Thymus (tissue), 11 donors: ENCODE data around the gene ST6GALNAC6. TPM values are rescaled to one million over a fixed set of nuclear protein-coding genes. Genes with fewer than 3 reads are reported as not detected.

ENCODE experiments used
- DNase-seq, 9 donors: peaks; one replicate each; pipeline ENCODE4 v3.0.0-alpha.2; 2013; ENCODE audit warnings: low spot score in 9 of 9, low read depth in 6 of 9, missing footprints in 1 of 9
- H3K27ac ChIP-seq, 2 donors: one replicate each; pipeline ENCODE4 v1.5.1; 2013; ENCODE audit warnings: control low read depth in 1 of 2, low read depth in 1 of 2, low read length in 1 of 2, mild to moderate bottlenecking in 1 of 2, moderate library complexity in 1 of 2
- H3K27me3 ChIP-seq, 2 donors: one replicate each; pipeline ENCODE4 v1.5.1; 2013; ENCODE audit warnings: low read length in 1 of 2; ENCODE audit not compliant: control insufficient read depth in 2 of 2, insufficient read depth in 1 of 2
- H3K36me3 ChIP-seq, 2 donors: one replicate each; pipeline ENCODE4 v1.5.1; 2013; ENCODE audit warnings: low read length in 1 of 2, mild to moderate bottlenecking in 1 of 2, moderate library complexity in 1 of 2; ENCODE audit not compliant: control insufficient read depth in 2 of 2, insufficient read depth in 2 of 2
- H3K4me1 ChIP-seq, 2 donors: one replicate each; pipeline ENCODE4 v1.5.1; 2013; ENCODE audit warnings: low read length in 2 of 2; ENCODE audit not compliant: control insufficient read depth in 2 of 2, insufficient read depth in 2 of 2
- H3K4me3 ChIP-seq, 2 donors: one replicate each; pipeline ENCODE4 v1.5.1; 2013; ENCODE audit warnings: low read length in 2 of 2, control low read depth in 1 of 2, mild to moderate bottlenecking in 1 of 2
- H3K9me3 ChIP-seq, 2 donors: one replicate each; pipeline ENCODE4 v1.5.1; 2013; ENCODE audit warnings: low read length in 1 of 2, mild to moderate bottlenecking in 1 of 2; ENCODE audit not compliant: control insufficient read depth in 2 of 2, insufficient read depth in 1 of 2
- WGBS: extraction: QIAGEN DNeasy Blood & Tissue Kit; methylation state at CpG from one replicate; pipeline ENCODE4 v1.1.7; 2013; 5-methylcytosine and 5-hydroxymethylcytosine counted together
- polyA plus RNA-seq: library from polyadenylated mRNA; stranded (reverse); fragments of 200-250 nt; gene quantifications from one replicate; pipeline ENCODE4 v1.2.3, GENCODE V29; 2013
- total RNA-seq: library from RNA; stranded (reverse); fragments of 120-200 nt; gene quantifications from one replicate; pipeline ENCODE4 v1.2.4, GENCODE V29; 2013
- donor health status: healthy.

The ST6GALNAC6 gene
- total and polyA plus RNA-seq, 2 donors, result 16.2 to 42.8 TPM

DNA sequence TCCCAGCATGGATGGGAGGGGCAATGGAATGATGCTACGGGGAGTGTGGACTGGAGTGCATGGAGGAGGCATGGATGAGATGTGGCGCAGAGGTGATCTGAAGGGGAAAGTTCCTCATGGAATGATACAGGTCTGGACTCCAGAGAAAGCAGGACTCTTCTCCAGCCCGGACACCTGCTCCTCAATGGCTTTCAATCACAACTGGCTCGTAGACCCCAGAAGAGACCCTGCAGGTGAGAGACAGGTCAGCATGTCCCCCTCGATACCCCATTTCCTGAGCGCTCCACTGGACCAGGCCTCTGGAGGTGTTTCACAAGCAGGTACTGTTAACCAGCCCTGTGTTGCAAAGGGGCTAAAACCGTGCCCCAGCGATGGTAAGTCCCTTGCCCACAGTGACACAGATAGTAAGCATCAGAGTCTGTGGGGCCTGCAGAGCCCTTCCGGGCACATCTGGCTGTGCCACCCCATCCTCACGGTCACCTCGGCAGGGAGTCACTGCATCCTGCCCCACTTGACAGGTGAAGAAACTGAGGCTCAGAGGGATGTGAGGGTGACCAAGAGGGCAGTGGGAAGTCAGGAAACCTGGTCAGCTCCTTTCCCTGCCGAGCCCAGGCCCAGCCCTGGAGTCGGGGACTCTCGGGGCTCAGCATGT is 43.7 kb upstream of the ST6GALNAC6 start:
- Histone ChIP-seq H3K27me3 (no peaks in the 10 kb centered on the region), H3K27ac (peak overlapping the region in 1 of 2 donors; percentile 50), H3K9me3 (peaks cover 0 to 10% of the 10 kb centered on the region in 2 donors), H3K4me3 (no peak overlapping the region), H3K4me1 (peaks cover 1 to 52% of the 10 kb centered on the region in 2 donors), H3K36me3 (peaks cover 74 to 85% of the 10 kb centered on the region in 2 donors)
- 89% methylated on average over 14 of the region's 14 CpGs for WGBS
- no peak for DNase-seq

- Histone ChIP-seq H3K27me3 (no peaks in the 10 kb centered on the region), H3K4me1 (peaks cover 6 to 51% of the 10 kb centered on the region in 2 donors), H3K27ac (no peak overlapping the region), H3K9me3 (peaks cover 0 to 10% of the 10 kb centered on the region in 2 donors), H3K36me3 (peaks cover 66 to 79% of the 10 kb centered on the region in 2 donors), H3K4me3 (no peak overlapping the region)
- DNase-seq, result peak in 2 of 9 donors; percentile 56 to 62
- 85% methylated on average over 18 of the region's 18 CpGs for WGBS
These were observed 43.0 kb upstream of the ST6GALNAC6 start for GRCh38 chr9:127942216-127943010.

- Histone ChIP-seq H3K27ac (no peak overlapping the region), H3K4me3 (no peak overlapping the region), H3K4me1 (peaks cover 9 to 51% of the 10 kb centered on the region in 2 donors), H3K36me3 (peaks cover 63 to 74% of the 10 kb centered on the region in 2 donors), H3K9me3 (peaks cover 0 to 10% of the 10 kb centered on the region in 2 donors), H3K27me3 (no peaks in the 10 kb centered on the region)
- 94% methylated on average over 3 of the region's 3 CpGs for WGBS
- no peak for DNase-seq
These were observed 42.5 kb upstream of the ST6GALNAC6 start for GRCh38 chr9:127941961-127942215.

DNA sequence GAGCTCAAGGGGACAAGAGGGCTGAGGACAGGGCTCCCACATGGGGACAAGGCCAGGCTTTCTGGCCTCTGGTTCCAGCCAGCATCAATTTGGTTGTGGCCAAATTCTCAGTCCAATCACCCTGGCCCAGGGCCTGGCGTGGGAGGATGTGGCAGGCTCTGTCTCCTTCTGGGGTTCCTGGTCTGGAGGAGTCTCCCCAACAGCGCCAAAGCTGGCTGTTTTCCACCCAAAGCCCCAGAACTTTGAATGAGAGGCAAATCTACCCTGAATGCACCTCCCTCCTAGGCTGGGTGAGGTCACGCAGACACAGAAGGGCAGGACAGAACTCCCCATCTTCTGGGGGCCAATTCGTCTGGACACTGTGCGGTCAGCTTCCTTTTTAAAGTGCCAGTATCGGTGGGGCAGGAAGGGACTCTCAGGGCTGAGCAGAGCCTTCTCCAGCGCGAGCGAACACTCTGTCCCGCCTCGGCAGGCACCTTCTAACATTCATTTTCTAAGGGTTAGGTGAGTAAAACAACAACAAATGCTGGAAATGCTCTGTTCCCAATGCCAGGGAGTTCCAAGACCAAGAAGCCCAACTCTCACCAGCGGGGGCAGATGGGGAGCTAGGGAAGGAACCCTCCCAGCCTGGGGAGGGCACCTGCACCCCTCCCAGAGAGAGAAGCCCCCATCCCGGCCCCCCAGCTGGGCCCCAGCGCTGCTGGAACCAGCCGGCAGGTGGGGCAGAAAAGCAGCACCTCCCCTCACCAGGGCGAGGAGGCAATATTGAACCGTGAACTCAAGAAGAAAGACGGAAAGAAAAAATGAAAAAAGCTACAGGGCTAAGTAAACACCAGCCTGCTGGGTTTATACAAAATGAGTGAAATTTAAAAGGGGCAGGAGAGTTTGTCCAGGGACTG is 41.9 kb upstream of the ST6GALNAC6 start:
- peaks cover 0 to 7% of the 10 kb centered on the region in 2 donors for H3K9me3 ChIP-seq
- DNase-seq, result no peak
- no peak overlapping the region for H3K4me3 ChIP-seq
- H3K36me3 ChIP-seq, result peaks cover 57 to 68% of the 10 kb centered on the region in 2 donors
- H3K4me1 ChIP-seq, result peaks cover 15 to 51% of the 10 kb centered on the region in 2 donors
- WGBS, result 94% methylated on average over 18 of the region's 18 CpGs
- H3K27ac ChIP-seq, result no peak overlapping the region
- H3K27me3 ChIP-seq, result no peaks in the 10 kb centered on the region

- DNase-seq, result no peak
- Histone ChIP-seq H3K9me3 (peaks cover 0 to 6% of the 10 kb centered on the region in 2 donors), H3K4me1 (peaks cover 20 to 56% of the 10 kb centered on the region in 2 donors), H3K36me3 (peaks cover 50 to 66% of the 10 kb centered on the region in 2 donors), H3K27me3 (no peaks in the 10 kb centered on the region), H3K4me3 (no peak overlapping the region), H3K27ac (no peak overlapping the region)
- WGBS, result 97% methylated on average over 4 of the region's 4 CpGs
These were observed 41.2 kb upstream of the ST6GALNAC6 start for GRCh38 chr9:127940593-127940992.

GRCh38 chr9:127938298-127938690 is 38.9 kb upstream of the ST6GALNAC6 start:
- Histone ChIP-seq H3K27me3 (no peaks in the 10 kb centered on the region), H3K4me1 (peaks cover 20 to 49% of the 10 kb centered on the region in 2 donors), H3K36me3 (peaks cover 33 to 54% of the 10 kb centered on the region in 2 donors), H3K9me3 (peaks cover 0 to 5% of the 10 kb centered on the region in 2 donors), H3K4me3 (peak overlapping the region in 1 of 2 donors; percentile 64), H3K27ac (peak overlapping the region; percentile 59 to 81)
- no peak for DNase-seq
- WGBS, result 85% methylated on average over 25 of the region's 25 CpGs

GRCh38 chr9:127937388-127938297 is 38.2 kb upstream of the ST6GALNAC6 start, which contains the start of gene DPM2:
DPM2 (minus strand) TSS chr9:127937854; CDS start chr9:127937820, 34 bp downstream.
- Histone ChIP-seq H3K36me3 (peaks cover 26 to 48% of the 10 kb centered on the region in 2 donors), H3K4me1 (peaks cover 20 to 42% of the 10 kb centered on the region in 2 donors)
- peak; percentile 74 to 95 (median 87) for DNase-seq

DNA sequence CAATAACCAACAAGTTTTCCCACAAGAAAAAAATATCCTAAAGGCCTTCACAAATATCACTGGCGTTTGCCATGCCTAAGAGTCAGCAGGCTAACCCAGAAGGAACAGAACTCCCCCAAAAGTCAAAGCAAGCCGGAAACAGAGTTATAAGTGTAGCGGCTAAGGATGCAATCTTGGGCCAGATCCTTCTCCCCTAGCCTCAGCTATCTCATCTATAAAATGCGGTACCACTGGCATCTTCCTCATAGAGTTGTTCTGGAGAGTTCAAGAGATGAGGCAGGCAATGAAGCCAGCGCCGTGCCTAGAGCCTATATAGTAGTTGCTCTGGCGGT is 37.6 kb upstream of the ST6GALNAC6 start:
- peaks cover 20 to 42% of the 10 kb centered on the region in 2 donors for H3K36me3 ChIP-seq
- H3K4me3 ChIP-seq, result peak overlapping the region; percentile 64 to 80
- 16% methylated on average over 7 of the region's 7 CpGs for WGBS
- no peaks in the 10 kb centered on the region for H3K27me3 ChIP-seq
- DNase-seq, result no peak
- H3K4me1 ChIP-seq, result peaks cover 20 to 39% of the 10 kb centered on the region in 2 donors
- H3K27ac ChIP-seq, result no peak overlapping the region
- no peaks in the 10 kb centered on the region for H3K9me3 ChIP-seq

More at GRCh38 chr9:127937388-127938297, 38.2 kb upstream of the ST6GALNAC6 start, which contains the start of gene DPM2:
- 9% methylated on average over 60 of the region's 60 CpGs for WGBS
- H3K9me3 ChIP-seq, result no peaks in the 10 kb centered on the region
- no peaks in the 10 kb centered on the region for H3K27me3 ChIP-seq
- H3K4me3 ChIP-seq, result peak within 1 kb of the TSS; percentile 64 to 80
- peak within 1 kb of the TSS; percentile 59 to 81 for H3K27ac ChIP-seq
